H9 (cell line): Measurements from ENCODE around the gene TIMM50. TPM values are rescaled to one million over a fixed set of nuclear protein-coding genes. Genes with fewer than 3 reads are reported as not detected.

Experiments
- DNase-seq: peaks from one replicate; pipeline ENCODE4 v3.0.0-alpha.2; 2017
- H2AFZ ChIP-seq: one replicate; pipeline ENCODE4 v1.6.1; 2013; ENCODE audit warnings: mild to moderate bottlenecking, low read length, control low read depth, moderate library complexity
- H2AK5ac ChIP-seq: 2 replicates; pipeline ENCODE4 v1.6.1; 2013; ENCODE audit warnings: low read length, control low read depth, mixed read lengths; ENCODE audit not compliant: insufficient read length
- H2BK120ac ChIP-seq: one replicate; pipeline ENCODE4 v1.6.1; 2013; ENCODE audit warnings: low read depth, mild to moderate bottlenecking, low read length, control low read depth, inconsistent platforms; ENCODE audit not compliant: poor library complexity, severe bottlenecking
- H2BK12ac ChIP-seq: 2 replicates; pipeline ENCODE4 v1.6.1; 2013; ENCODE audit warnings: low read length, control low read depth, mixed read lengths, low read depth; ENCODE audit not compliant: insufficient read length
- H2BK15ac ChIP-seq: 2 replicates; pipeline ENCODE4 v1.6.1; 2013; ENCODE audit warnings: low read depth, low read length, control low read depth
- H2BK20ac ChIP-seq: one replicate; pipeline ENCODE4 v1.6.1; 2013; ENCODE audit warnings: low read depth, mild to moderate bottlenecking, low read length, control low read depth, inconsistent platforms; ENCODE audit not compliant: poor library complexity, severe bottlenecking
- H2BK5ac ChIP-seq: 2 replicates; pipeline ENCODE4 v1.6.1; 2013; ENCODE audit warnings: low read length, control low read depth, mixed read lengths; ENCODE audit not compliant: insufficient read length
- H3K14ac ChIP-seq: 2 replicates; pipeline ENCODE4 v1.6.1; 2013; ENCODE audit warnings: low read length, control low read depth; ENCODE audit not compliant: insufficient read depth
- H3K18ac ChIP-seq: 2 replicates; pipeline ENCODE4 v1.6.1; 2013; ENCODE audit warnings: low read depth, mild to moderate bottlenecking, mixed read lengths, low read length, control low read depth; ENCODE audit not compliant: insufficient read length
- H3K23ac ChIP-seq: 2 replicates; pipeline ENCODE4 v1.6.1; 2013; ENCODE audit warnings: low read length, control low read depth, mixed read lengths, low read depth; ENCODE audit not compliant: insufficient read length
- H3K23me2 ChIP-seq: 2 replicates; pipeline ENCODE4 v1.6.1; 2013; ENCODE audit warnings: low read depth, mild to moderate bottlenecking, mixed read lengths, low read length, control low read depth; ENCODE audit not compliant: insufficient read length, poor library complexity, severe bottlenecking
- H3K27ac ChIP-seq: 2 replicates; pipeline ENCODE4 v1.5.1; 2013; ENCODE audit warnings: low read length, control low read depth, mixed read lengths, low read depth; ENCODE audit not compliant: insufficient read length
- H3K27me3 ChIP-seq: 2 replicates; pipeline ENCODE4 v1.6.1; 2013; ENCODE audit warnings: low read length, control low read depth, inconsistent platforms; ENCODE audit not compliant: insufficient read depth
- H3K4ac ChIP-seq: 2 replicates; pipeline ENCODE4 v1.6.1; 2013; ENCODE audit warnings: low read depth, mild to moderate bottlenecking, control low read depth, inconsistent platforms, low read length, moderate library complexity
- H3K4me1 ChIP-seq: 2 replicates; pipeline ENCODE4 v1.6.1; 2013; ENCODE audit warnings: low read length, control low read depth, inconsistent platforms; ENCODE audit not compliant: insufficient read depth
- H3K4me2 ChIP-seq: 2 replicates; pipeline ENCODE4 v1.6.1; 2013; ENCODE audit warnings: low read length, control low read depth, mixed read lengths; ENCODE audit not compliant: insufficient read length, insufficient read depth
- H3K56ac ChIP-seq: 2 replicates; pipeline ENCODE4 v1.6.1; 2013; ENCODE audit warnings: low read depth, mild to moderate bottlenecking, mixed read lengths, low read length, control low read depth; ENCODE audit not compliant: insufficient read length
- H3K79me1 ChIP-seq: 2 replicates; pipeline ENCODE4 v1.6.1; 2013; ENCODE audit warnings: low read depth, mild to moderate bottlenecking, moderate library complexity, low read length, control low read depth, inconsistent platforms; ENCODE audit not compliant: insufficient read depth, poor library complexity, severe bottlenecking
- H3K79me2 ChIP-seq: 2 replicates; pipeline ENCODE4 v1.6.1; 2013; ENCODE audit warnings: low read length, control low read depth, inconsistent platforms; ENCODE audit not compliant: insufficient read depth
- H3K9ac ChIP-seq: 2 replicates; pipeline ENCODE4 v1.6.1; 2013; ENCODE audit warnings: low read length, control low read depth, mixed read lengths; ENCODE audit not compliant: insufficient read length; ENCODE audit errors: extremely low read depth
- H3K9me3 ChIP-seq: one replicate; pipeline ENCODE4 v1.6.1; 2013; ENCODE audit warnings: low read depth, low read length, inconsistent platforms; ENCODE audit not compliant: control insufficient read depth
- H3T11ph ChIP-seq: one replicate; pipeline ENCODE4 v1.6.1; 2013; ENCODE audit warnings: mild to moderate bottlenecking, low read length, control low read depth, inconsistent platforms
- H4K20me1 ChIP-seq: one replicate; pipeline ENCODE4 v1.6.1; 2013; ENCODE audit not compliant: control insufficient read depth, insufficient read length, insufficient read depth
- H4K5ac ChIP-seq: 2 replicates; pipeline ENCODE4 v1.6.1; 2013; ENCODE audit warnings: low read depth, mild to moderate bottlenecking, mixed read lengths, low read length, control low read depth; ENCODE audit not compliant: insufficient read length
- H4K8ac ChIP-seq: replicated peaks from 2 replicates; pipeline ENCODE4 v1.6.1; 2013; ENCODE audit warnings: low read length, control low read depth, mixed read lengths, low read depth; ENCODE audit not compliant: insufficient read length
- H4K91ac ChIP-seq: 2 replicates; pipeline ENCODE4 v1.6.1; 2013; ENCODE audit warnings: low read depth, mild to moderate bottlenecking, moderate library complexity, mixed read lengths, low read length, control low read depth; ENCODE audit not compliant: insufficient read length
- H3K27ac Mint-ChIP-seq, 3 experiments: 2 replicates in 2 of 3; 3 replicates in 1 of 3; pipeline ENCODE4 v1.8.0; 2020 to 2021; ENCODE audit warnings: mixed read lengths in 3 of 3, mild to moderate bottlenecking in 1 of 3, moderate library complexity in 1 of 3
- H3K27me3 Mint-ChIP-seq: 2 replicates; pipeline ENCODE4 v1.8.0; 2021; ENCODE audit warnings: low read depth, mild to moderate bottlenecking, moderate library complexity, mixed read lengths
- H3K36me3 Mint-ChIP-seq, 3 experiments: 2 replicates in 2 of 3; 3 replicates in 1 of 3; pipeline ENCODE4 v1.8.0; 2020 to 2021; ENCODE audit warnings: low read depth in 3 of 3, mixed read lengths in 3 of 3; ENCODE audit not compliant: insufficient read depth in 1 of 3
- H3K4me1 Mint-ChIP-seq, 2 experiments: 2 replicates each; pipeline ENCODE4 v1.8.0; 2020; ENCODE audit warnings: mixed read lengths in 2 of 2
- H3K4me3 Mint-ChIP-seq, 2 experiments: 2 replicates in 1 of 2; 3 replicates in 1 of 2; pipeline ENCODE4 v1.8.0; 2020 to 2021; ENCODE audit warnings: mild to moderate bottlenecking in 2 of 2, mixed read lengths in 2 of 2, moderate library complexity in 1 of 2
- H3K9me3 Mint-ChIP-seq, 2 experiments: 2 replicates in 1 of 2; 3 replicates in 1 of 2; pipeline ENCODE4 v1.8.0; 2020; ENCODE audit warnings: mild to moderate bottlenecking in 2 of 2, mixed read lengths in 2 of 2, moderate library complexity in 1 of 2
- CTCF ChIP-seq: fragments of 200-600 bp; sonication (generic); conservative IDR thresholded peaks from 3 replicates; pipeline ENCODE4 v1.8.0; 2021; ENCODE audit warnings: antibody characterized with exemption, mild to moderate bottlenecking
- WGBS: extraction: QIAGEN DNeasy Blood & Tissue Kit; methylation state at CpG from one replicate; pipeline ENCODE4 v1.1.7; 2013; ENCODE audit warnings: missing lambda C conversion rate, low lambda C conversion rate, mixed read lengths; ENCODE audit not compliant: insufficient read length; ENCODE audit errors: extremely low coverage; 5-methylcytosine and 5-hydroxymethylcytosine counted together
- total RNA-seq: library from RNA; stranded (reverse); gene quantifications from 2 replicates; pipeline ENCODE4 v1.2.1, GENCODE V29; 2021

TIMM50 gene
- total RNA-seq, 1 experiment from 2014 or later: 128 TPM

GRCh38 chr19:39520541-39521484 lies 40.2 kb downstream of the TIMM50 start:
- Mint-ChIP-seq H3K4me3 (no peak overlapping the region), H3K36me3 (peaks cover 15 to 31% (median 27%) of the 10 kb centered on the region in 3 experiments; a peak in 6 of 7 replicates), H3K27ac (no peak overlapping the region), H3K4me1 (peaks cover 23 to 24% of the 10 kb centered on the region in 2 experiments), H3K27me3 (peaks cover 12% of the 10 kb centered on the region), H3K9me3 (no peaks in the 10 kb centered on the region; a peak in 1 of 5 replicates)
- DNase-seq: no peak
- Histone ChIP-seq H4K91ac (no peak overlapping the region), H3K4me2 (no peak overlapping the region), H3K14ac (no peak overlapping the region), H2BK20ac (no peak overlapping the region), H4K20me1 (no peaks in the 10 kb centered on the region), H3K23ac (no peak overlapping the region), H2BK5ac (no peak overlapping the region), H3K27me3 (no peaks in the 10 kb centered on the region), H3K23me2 (peaks cover 6% of the 10 kb centered on the region), H3K18ac (no peak overlapping the region), H2BK12ac (no peak overlapping the region), H3T11ph (no peak overlapping the region), H2BK120ac (no peak overlapping the region), H2AK5ac (no peak overlapping the region), H4K5ac (no peak overlapping the region), H2BK15ac (no peak overlapping the region), H2AFZ (no peak overlapping the region), H3K27ac (no peak overlapping the region), H3K79me1 (peaks cover 4% of the 10 kb centered on the region), H3K9me3 (no peaks in the 10 kb centered on the region), H3K4ac (no peak overlapping the region), H4K8ac (no peak overlapping the region), H3K4me1 (peaks cover 3% of the 10 kb centered on the region; the same call in 1 of the 2 replicates), H3K56ac (no peak overlapping the region), H3K9ac (no peak overlapping the region), H3K79me2 (no peaks in the 10 kb centered on the region; the same call in 1 of the 2 replicates)
- WGBS: no CpG with 5 or more reads among the region's 8 CpGs
- no peak for TF ChIP-seq CTCF
